GM13976 (cell line): ENCODE data around the gene ZC3H7A.

ENCODE experiments used
- DNase-seq: peaks from one replicate; pipeline ENCODE4 v3.0.0; 2012; ENCODE audit warnings: low spot score
- in situ Hi-C: fragments of 300-500 bp; cut with MboI; formaldehyde crosslinking; loops from one replicate; pipeline ENCODE4 v1.12.0; 2022; ENCODE audit warnings: low sequenced_read_pairs, mixed read lengths, inconsistent platforms; ENCODE audit not compliant: unreplicated experiment
- TF ChIP-seq, protein P1 (sequence below): IDR thresholded peaks from 2 replicates; pipeline ENCODE4 v1.5.1; 2012; ENCODE audit warnings: borderline replicate concordance, mild to moderate bottlenecking; ENCODE audit not compliant: insufficient read depth; ENCODE audit errors: extremely low read depth, missing control alignments, control extremely low read depth

ZC3H7A gene

DNA sequence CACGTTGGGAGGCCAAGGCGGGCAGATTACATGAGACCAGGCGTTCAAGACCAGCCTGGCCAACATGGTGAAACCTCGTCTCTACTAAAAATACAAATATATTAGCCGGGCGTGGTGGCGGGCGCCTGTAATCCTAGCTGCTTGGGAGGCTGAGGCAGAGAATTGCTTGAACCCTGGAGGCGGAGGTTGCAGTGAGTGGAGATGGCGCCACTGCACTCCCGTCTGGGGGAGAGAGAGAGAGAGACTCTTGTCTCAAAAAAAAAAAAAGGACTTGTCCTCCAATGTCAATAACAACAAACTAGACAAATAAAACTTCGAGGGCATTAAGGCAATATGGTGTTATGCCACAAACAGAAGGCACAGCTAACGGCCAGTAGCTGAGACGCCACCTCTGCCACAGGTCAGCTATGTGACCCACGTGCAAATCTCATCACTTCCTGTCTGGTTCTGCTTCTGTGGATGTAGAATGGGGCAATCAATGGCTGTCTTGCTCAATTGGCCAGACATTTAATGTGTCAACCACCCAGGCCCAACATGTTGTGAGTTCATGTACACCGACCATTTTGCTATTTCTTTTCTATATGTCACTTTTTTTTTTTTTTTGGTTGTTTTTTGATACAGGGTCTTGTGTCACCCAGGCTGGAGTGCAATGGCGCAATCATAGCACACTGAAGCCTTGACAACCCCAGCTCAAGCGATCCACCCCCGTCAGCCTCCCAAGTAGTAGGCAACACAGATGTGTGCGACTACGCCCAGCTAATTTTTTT, 53.6 kb downstream of the ZC3H7A start:
- TF ChIP-seq, protein P1, sequence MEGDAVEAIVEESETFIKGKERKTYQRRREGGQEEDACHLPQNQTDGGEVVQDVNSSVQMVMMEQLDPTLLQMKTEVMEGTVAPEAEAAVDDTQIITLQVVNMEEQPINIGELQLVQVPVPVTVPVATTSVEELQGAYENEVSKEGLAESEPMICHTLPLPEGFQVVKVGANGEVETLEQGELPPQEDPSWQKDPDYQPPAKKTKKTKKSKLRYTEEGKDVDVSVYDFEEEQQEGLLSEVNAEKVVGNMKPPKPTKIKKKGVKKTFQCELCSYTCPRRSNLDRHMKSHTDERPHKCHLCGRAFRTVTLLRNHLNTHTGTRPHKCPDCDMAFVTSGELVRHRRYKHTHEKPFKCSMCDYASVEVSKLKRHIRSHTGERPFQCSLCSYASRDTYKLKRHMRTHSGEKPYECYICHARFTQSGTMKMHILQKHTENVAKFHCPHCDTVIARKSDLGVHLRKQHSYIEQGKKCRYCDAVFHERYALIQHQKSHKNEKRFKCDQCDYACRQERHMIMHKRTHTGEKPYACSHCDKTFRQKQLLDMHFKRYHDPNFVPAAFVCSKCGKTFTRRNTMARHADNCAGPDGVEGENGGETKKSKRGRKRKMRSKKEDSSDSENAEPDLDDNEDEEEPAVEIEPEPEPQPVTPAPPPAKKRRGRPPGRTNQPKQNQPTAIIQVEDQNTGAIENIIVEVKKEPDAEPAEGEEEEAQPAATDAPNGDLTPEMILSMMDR: no peak
- DNase-seq: peak; percentile 46
- in situ Hi-C loops: no loop called here

DNA sequence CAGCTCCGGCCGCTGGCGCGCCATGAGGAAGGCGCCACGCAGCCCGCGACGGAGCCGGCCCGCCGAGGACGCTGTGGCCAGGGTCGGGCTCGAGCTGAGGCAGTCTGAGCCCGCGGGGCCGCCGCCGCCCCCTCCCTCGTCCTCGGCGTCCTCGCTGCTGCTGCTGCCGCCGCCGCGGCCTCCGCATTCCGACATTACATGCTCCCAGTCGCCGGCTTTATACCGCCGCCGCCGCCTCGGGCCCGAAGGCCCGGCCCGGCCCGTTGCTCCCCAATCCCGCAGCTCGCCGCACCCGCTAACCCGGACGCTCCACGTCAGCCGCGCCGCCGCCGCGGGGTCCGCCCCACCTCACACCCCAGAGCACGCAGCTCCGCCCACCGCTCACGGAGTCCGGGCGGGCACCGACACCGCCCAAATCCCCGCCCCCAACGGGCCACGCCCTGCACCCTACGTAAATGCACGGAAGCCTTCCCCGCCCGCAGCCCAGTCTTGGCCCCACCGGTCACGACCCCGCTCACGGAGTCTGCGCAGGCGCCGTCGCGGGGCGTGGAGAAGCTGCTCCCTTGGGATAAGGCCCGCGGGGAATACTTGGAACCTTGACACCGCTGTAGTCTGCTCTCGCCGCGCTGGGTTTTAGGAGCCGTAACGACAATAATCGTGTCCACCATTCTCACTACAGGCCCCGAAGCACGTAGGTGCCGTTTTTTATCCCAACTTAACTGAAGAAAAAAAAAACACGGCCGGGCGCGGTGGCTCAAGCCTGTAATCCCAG, 54.3 kb downstream of the ZC3H7A start, which contains the start of gene TXNDC11:
TSS of gene TXNDC11 (minus strand) at position 322 of the 772 bp plus-strand sequence. CDS start at position 195, 127 bp downstream.
- in situ Hi-C loops: no loop called here
- DNase-seq: peak; percentile 98
- TF ChIP-seq, protein P1: no peak

DNA sequence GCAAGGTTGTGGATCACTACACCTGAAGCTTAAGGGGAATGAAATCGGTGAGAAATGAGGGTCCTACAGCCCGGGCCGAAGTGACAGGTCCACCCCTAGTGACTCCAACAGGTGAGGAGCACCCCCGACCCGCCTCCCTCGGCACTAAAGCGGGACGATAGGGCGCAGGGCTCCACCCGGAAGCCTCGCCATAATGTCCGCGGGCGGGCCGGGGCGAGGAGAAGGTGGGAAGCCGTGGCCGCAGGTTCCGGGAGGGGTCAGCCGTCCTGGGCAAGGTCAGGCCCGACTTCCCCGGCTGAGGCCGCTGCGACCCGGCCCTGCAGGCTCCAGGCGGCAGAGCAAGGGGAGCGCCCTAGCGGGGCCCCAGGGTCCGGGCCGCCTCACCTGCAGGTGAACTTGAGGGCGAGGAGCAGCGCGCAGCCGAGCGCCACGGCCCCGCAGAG, 54.9 kb downstream of the ZC3H7A start:
- in situ Hi-C loops: no loop called here
- TF ChIP-seq, protein P1: no peak
- peak; percentile 60 for DNase-seq

DNA sequence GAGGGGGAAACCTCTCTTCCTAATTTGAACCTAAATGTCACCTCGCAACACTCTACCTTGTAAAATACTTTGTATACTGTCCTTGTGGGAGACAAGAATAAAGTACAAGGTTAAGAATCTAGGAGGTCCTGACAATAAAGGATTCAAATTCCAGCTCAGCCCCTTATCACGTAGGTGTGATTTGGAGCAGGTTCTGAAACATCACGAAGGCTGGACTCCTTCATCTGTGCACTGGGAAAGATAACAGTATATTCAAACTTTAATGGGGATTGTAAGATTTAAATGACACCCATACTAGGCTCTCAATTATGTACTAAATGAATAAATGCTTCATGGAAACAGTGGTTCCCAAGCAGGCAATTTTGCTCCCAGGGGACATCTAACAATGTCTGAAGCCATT, 56.5 kb downstream of the ZC3H7A start:
- no peak for DNase-seq
- in situ Hi-C loops: no loop called here
- TF ChIP-seq, protein P1: no peak

DNA sequence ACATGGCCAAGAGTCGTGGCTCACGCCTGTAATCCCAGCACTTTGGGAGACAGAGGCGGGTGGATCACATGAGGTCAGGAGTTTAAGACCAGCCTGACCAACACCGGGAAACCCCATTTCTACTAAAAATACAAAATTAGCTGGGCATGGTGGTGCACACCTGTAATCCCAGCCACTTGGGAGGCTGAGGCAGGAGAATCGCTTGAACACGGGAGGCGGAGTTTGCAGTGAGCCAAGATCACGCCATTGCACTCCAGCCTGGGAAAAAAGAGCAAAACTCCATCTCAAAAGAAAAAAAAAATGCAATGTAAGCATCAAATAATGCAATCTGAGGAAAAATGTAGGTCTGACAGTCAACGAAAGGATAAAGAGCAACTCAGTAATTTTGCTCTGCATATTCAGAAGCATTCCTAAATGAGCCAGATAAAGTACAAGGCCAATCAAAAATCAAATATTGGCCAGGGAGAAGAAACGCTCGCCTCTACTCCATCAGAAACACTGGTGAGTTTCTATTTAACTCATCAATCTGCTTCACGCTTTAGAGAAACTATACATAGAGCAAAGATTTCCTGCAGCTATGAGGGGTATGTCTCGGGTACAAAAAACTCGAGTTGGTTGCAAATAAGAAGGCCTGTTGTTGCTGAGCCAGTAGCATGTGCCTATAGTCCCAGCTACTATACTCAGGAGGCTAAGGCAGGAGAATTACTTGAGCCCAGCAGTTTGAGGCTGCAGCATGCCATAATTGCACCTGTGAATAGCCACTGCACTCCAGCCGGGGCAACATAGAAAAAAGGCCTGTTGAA, 58.1 kb downstream of the ZC3H7A start:
- TF ChIP-seq, protein P1: no peak
- DNase-seq: peak; percentile 45
- in situ Hi-C loops: no loop called here

DNA sequence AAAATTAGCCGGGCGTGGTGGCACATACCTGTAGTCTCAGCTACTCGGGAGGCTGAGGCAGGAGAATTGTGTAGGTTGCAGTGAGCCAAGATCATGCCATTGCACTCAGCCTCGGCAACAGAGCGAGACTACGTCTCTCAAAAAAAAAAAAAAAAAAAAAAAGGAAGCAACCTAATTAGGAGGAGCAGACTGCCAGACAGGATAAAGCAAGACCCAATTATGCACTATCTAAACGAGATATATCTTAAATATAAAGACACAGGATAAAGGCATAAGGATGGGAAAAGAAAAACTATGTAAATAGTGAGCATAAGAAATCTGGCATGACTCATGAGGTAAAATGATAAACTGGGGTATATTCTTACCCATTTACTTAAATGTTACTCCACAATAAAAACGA, 59.3 kb downstream of the ZC3H7A start:
- in situ Hi-C loops: no loop called here
- DNase-seq: no peak
- TF ChIP-seq, protein P1: no peak
